ENCODE measurements around the gene HES4. TPM values are rescaled to one million over a fixed set of nuclear protein-coding genes. Genes with fewer than 3 reads are reported as not detected.

Gene HES4
- total and polyA plus RNA-seq, 2 donors (not counting 1 experiment from before 2014, with no cell fraction given) = 0.49 to 2.0 TPM

GRCh38 chr1:1004420-1004779, 4.5 kb upstream of the HES4 start:
- DNase-seq (ENCODE audit: low read depth in 2 of 2) = no peak
- TF ChIP-seq EZH2 (IDR thresholded peaks at IDR 0.05; ENCODE audit: low read length, missing control alignments) = no peak
- TF ChIP-seq CTCF (conservative IDR thresholded peaks at IDR 0.05 in 1 of 2, IDR thresholded peaks at IDR 0.05 in 1 of 2; ENCODE audit: low read depth in 1 of 2, low read length in 2 of 2) = no peak
- H3K9me3 ChIP-seq (ENCODE audit: control insufficient read depth, insufficient read depth, low read depth, low read length) = no peaks in the 10 kb centered on the region
- H4K20me1 ChIP-seq (ENCODE audit: control insufficient read depth, extremely low read depth, insufficient read depth, low read length) = no peaks in the 10 kb centered on the region
- H3K36me3 ChIP-seq (ENCODE audit: control insufficient read depth, insufficient read depth, low read length) = no peaks in the 10 kb centered on the region
- peaks cover 3% of the 10 kb centered on the region for H3K27me3 ChIP-seq (ENCODE audit: control insufficient read depth, insufficient read depth, low read length)
- H3K4me3 ChIP-seq (replicated peaks in 1 of 4; ENCODE audit: control extremely low read depth in 1 of 4, insufficient read depth in 1 of 4, low read depth in 3 of 4, low read length in 4 of 4) = no peak overlapping the region
- peaks cover 2% of the 10 kb centered on the region for H3K4me1 ChIP-seq (ENCODE audit: control insufficient read depth, extremely low read depth, insufficient read depth, low read length)
- H3K27ac ChIP-seq (ENCODE audit: insufficient read depth, low read length) = no peak overlapping the region
- H3K79me2 ChIP-seq (ENCODE audit: control insufficient read depth, insufficient read depth, low read length) = no peaks in the 10 kb centered on the region
- no peak overlapping the region for H3K9ac ChIP-seq (ENCODE audit: insufficient read depth, low read length)
- no peak overlapping the region for H2AFZ ChIP-seq (ENCODE audit: low read length)
- H3K4me2 ChIP-seq (ENCODE audit: extremely low read depth, insufficient read depth, low read length) = no peak overlapping the region

GRCh38 chr1:1003618-1004419, 3.9 kb upstream of the HES4 start:
- H3K4me2 ChIP-seq (ENCODE audit: extremely low read depth, insufficient read depth, low read length) = no peak overlapping the region
- H3K4me3 ChIP-seq (replicated peaks in 1 of 4; ENCODE audit: control extremely low read depth in 1 of 4, insufficient read depth in 1 of 4, low read depth in 3 of 4, low read length in 4 of 4) = no peak overlapping the region
- H2AFZ ChIP-seq (ENCODE audit: low read length) = no peak overlapping the region
- DNase-seq (ENCODE audit: low read depth in 2 of 2) = no peak
- TF ChIP-seq EZH2 (IDR thresholded peaks at IDR 0.05; ENCODE audit: low read length, missing control alignments) = no peak
- no peak for TF ChIP-seq CTCF (conservative IDR thresholded peaks at IDR 0.05 in 1 of 2, IDR thresholded peaks at IDR 0.05 in 1 of 2; ENCODE audit: low read depth in 1 of 2, low read length in 2 of 2)
- peaks cover 2% of the 10 kb centered on the region for H3K4me1 ChIP-seq (ENCODE audit: control insufficient read depth, extremely low read depth, insufficient read depth, low read length)
- no peaks in the 10 kb centered on the region for H3K79me2 ChIP-seq (ENCODE audit: control insufficient read depth, insufficient read depth, low read length)
- H3K27me3 ChIP-seq (ENCODE audit: control insufficient read depth, insufficient read depth, low read length) = peaks cover 7% of the 10 kb centered on the region
- H3K27ac ChIP-seq (ENCODE audit: insufficient read depth, low read length) = no peak overlapping the region
- H3K9me3 ChIP-seq (ENCODE audit: control insufficient read depth, insufficient read depth, low read depth, low read length) = no peaks in the 10 kb centered on the region
- H4K20me1 ChIP-seq (ENCODE audit: control insufficient read depth, extremely low read depth, insufficient read depth, low read length) = no peaks in the 10 kb centered on the region
- H3K36me3 ChIP-seq (ENCODE audit: control insufficient read depth, insufficient read depth, low read length) = no peaks in the 10 kb centered on the region
- H3K9ac ChIP-seq (ENCODE audit: insufficient read depth, low read length) = no peak overlapping the region

- no peaks in the 10 kb centered on the region for H3K79me2 ChIP-seq (ENCODE audit: control insufficient read depth, insufficient read depth, low read length)
- H2AFZ ChIP-seq (ENCODE audit: low read length) = no peak overlapping the region
- TF ChIP-seq EZH2 (IDR thresholded peaks at IDR 0.05; ENCODE audit: low read length, missing control alignments) (no peak), CTCF (conservative IDR thresholded peaks at IDR 0.05 in 1 of 2, IDR thresholded peaks at IDR 0.05 in 1 of 2; ENCODE audit: low read depth in 1 of 2, low read length in 2 of 2) (no peak)
Observed at GRCh38 chr1:1001057-1001783, 1.3 kb upstream of the HES4 start.

More at GRCh38 chr1:1001057-1001783, 1.3 kb upstream of the HES4 start:
- no peak overlapping the region for H3K4me2 ChIP-seq (ENCODE audit: extremely low read depth, insufficient read depth, low read length)
- H3K9ac ChIP-seq (ENCODE audit: insufficient read depth, low read length) = peak overlapping the region; percentile 71
- no peak for DNase-seq (ENCODE audit: low read depth in 2 of 2)
- H3K4me3 ChIP-seq (replicated peaks in 1 of 4; ENCODE audit: control extremely low read depth in 1 of 4, insufficient read depth in 1 of 4, low read depth in 3 of 4, low read length in 4 of 4) = peak overlapping the region in 2 of 4 experiments; percentile 36 to 61
- H3K36me3 ChIP-seq (ENCODE audit: control insufficient read depth, insufficient read depth, low read length) = no peaks in the 10 kb centered on the region
- no peak overlapping the region for H3K27ac ChIP-seq (ENCODE audit: insufficient read depth, low read length)
- H3K4me1 ChIP-seq (ENCODE audit: control insufficient read depth, extremely low read depth, insufficient read depth, low read length) = peaks cover 2% of the 10 kb centered on the region
- H3K27me3 ChIP-seq (ENCODE audit: control insufficient read depth, insufficient read depth, low read length) = peaks cover 12% of the 10 kb centered on the region
- no peaks in the 10 kb centered on the region for H4K20me1 ChIP-seq (ENCODE audit: control insufficient read depth, extremely low read depth, insufficient read depth, low read length)
- H3K9me3 ChIP-seq (ENCODE audit: control insufficient read depth, insufficient read depth, low read depth, low read length) = no peaks in the 10 kb centered on the region

Measured in fibroblast of lung (primary cell).